ENCODE measurements around the gene LYST. TPM values are rescaled to one million over a fixed set of nuclear protein-coding genes. Genes with fewer than 3 reads are reported as not detected.

LYST gene
- total and polyA plus RNA-seq, 10 donors = 9.0 to 169 (median 98.1) TPM

- TF ChIP-seq POLR2AphosphoS5 (IDR thresholded peaks at IDR 0.05) (no peak), CTCF (IDR thresholded peaks at IDR 0.05 in 8 of 11, conservative IDR thresholded peaks at IDR 0.05 in 3 of 11) (no peak), POLR2A (IDR thresholded peaks at IDR 0.05) (no peak)
- no peak overlapping the region for H3K27ac ChIP-seq
- H3K9me3 ChIP-seq = no peaks in the 10 kb centered on the region
- intact Hi-C loops (cut with DNase I; ENCODE audit: low total_unique reads) = no loop called here
- WGBS, 5 donors = 88 to 91% (median 90%) methylated on average over 7 of the region's 7 CpGs
- peaks cover 0 to 8% (median 0%) of the 10 kb centered on the region in 7 donors for H3K27me3 ChIP-seq (replicated peaks in 1 of 7)
- peak; percentile 19 for DNase-seq
- peaks cover 0 to 13% (median 0%) of the 10 kb centered on the region in 6 donors for H3K4me1 ChIP-seq
- H3K4me3 ChIP-seq = no peak overlapping the region
- no peaks in the 10 kb centered on the region for H3K36me3 ChIP-seq
These were observed 234.9 kb downstream of the LYST start for GRCh38 chr1:235631816-235632215.

- TF ChIP-seq CTCF (IDR thresholded peaks at IDR 0.05 in 8 of 11, conservative IDR thresholded peaks at IDR 0.05 in 3 of 11) (no peak), POLR2AphosphoS5 (IDR thresholded peaks at IDR 0.05) (no peak), POLR2A (IDR thresholded peaks at IDR 0.05) (no peak)
- WGBS, 5 donors = 88 to 95% (median 90%) methylated on average over 10 of the region's 10 CpGs
- no peaks in the 10 kb centered on the region for H3K27me3 ChIP-seq (replicated peaks in 1 of 7)
- intact Hi-C loops (cut with DNase I; ENCODE audit: low total_unique reads) = no loop called here
- no peaks in the 10 kb centered on the region for H3K9me3 ChIP-seq
- H3K4me3 ChIP-seq = no peak overlapping the region
- peaks cover 0 to 13% (median 0%) of the 10 kb centered on the region in 6 donors for H3K4me1 ChIP-seq
- H3K36me3 ChIP-seq = no peaks in the 10 kb centered on the region
- DNase-seq = peak; percentile 27
- no peak overlapping the region for H3K27ac ChIP-seq
These were observed 238.2 kb downstream of the LYST start for GRCh38 chr1:235628316-235629005.

- 89 to 96% (median 93%) methylated on average over 4 of the region's 4 CpGs for whole genome bisulfite sequencing, 5 donors
- intact Hi-C loops (cut with DNase I; ENCODE audit: low total_unique reads) = no loop called here
- no peaks in the 10 kb centered on the region for H3K9me3 ChIP-seq
- DNase-seq = no peak
- no peaks in the 10 kb centered on the region for H3K27me3 ChIP-seq (replicated peaks in 1 of 7)
- H3K4me3 ChIP-seq = no peak overlapping the region
- H3K27ac ChIP-seq = no peak overlapping the region
- no peaks in the 10 kb centered on the region for H3K36me3 ChIP-seq
- no peaks in the 10 kb centered on the region for H3K4me1 ChIP-seq
- no peak for TF ChIP-seq CTCF (IDR thresholded peaks at IDR 0.05 in 8 of 11, conservative IDR thresholded peaks at IDR 0.05 in 3 of 11)
These were observed 240.9 kb downstream of the LYST start for GRCh38 chr1:235625831-235626230.

GRCh38 chr1:235625340-235625739, 241.4 kb downstream of the LYST start:
- no peaks in the 10 kb centered on the region for H3K27me3 ChIP-seq (replicated peaks in 1 of 7)
- WGBS, 5 donors = 85 to 96% (median 89%) methylated on average over 3 of the region's 3 CpGs
- TF ChIP-seq CTCF (IDR thresholded peaks at IDR 0.05 in 8 of 11, conservative IDR thresholded peaks at IDR 0.05 in 3 of 11) (no peak), POLR2AphosphoS5 (IDR thresholded peaks at IDR 0.05) (no peak), POLR2A (IDR thresholded peaks at IDR 0.05) (no peak)
- no peak overlapping the region for H3K4me3 ChIP-seq
- no peak overlapping the region for H3K27ac ChIP-seq
- DNase-seq = no peak
- intact Hi-C loops (cut with DNase I; ENCODE audit: low total_unique reads) = no loop called here
- no peaks in the 10 kb centered on the region for H3K4me1 ChIP-seq
- H3K9me3 ChIP-seq = no peaks in the 10 kb centered on the region
- no peaks in the 10 kb centered on the region for H3K36me3 ChIP-seq

Measured in spleen (tissue), 11 donors.